NOMO-1 (cell line): ENCODE data around the gene WFIKKN1.

Experiments
- DNase-seq, 2 experiments: peaks; one replicate each; lab custom pipeline; 2025; ENCODE audit not compliant: unreplicated experiment in 2 of 2; lab: John Stamatoyannopoulos, UW

WFIKKN1 gene

GRCh38 chr16:672371-672770 is 41.6 kb downstream of the WFIKKN1 start:
- no peak for DNase-seq

GRCh38 chr16:672851-673250 is 42.1 kb downstream of the WFIKKN1 start:
- DNase-seq = no peak

DNA sequence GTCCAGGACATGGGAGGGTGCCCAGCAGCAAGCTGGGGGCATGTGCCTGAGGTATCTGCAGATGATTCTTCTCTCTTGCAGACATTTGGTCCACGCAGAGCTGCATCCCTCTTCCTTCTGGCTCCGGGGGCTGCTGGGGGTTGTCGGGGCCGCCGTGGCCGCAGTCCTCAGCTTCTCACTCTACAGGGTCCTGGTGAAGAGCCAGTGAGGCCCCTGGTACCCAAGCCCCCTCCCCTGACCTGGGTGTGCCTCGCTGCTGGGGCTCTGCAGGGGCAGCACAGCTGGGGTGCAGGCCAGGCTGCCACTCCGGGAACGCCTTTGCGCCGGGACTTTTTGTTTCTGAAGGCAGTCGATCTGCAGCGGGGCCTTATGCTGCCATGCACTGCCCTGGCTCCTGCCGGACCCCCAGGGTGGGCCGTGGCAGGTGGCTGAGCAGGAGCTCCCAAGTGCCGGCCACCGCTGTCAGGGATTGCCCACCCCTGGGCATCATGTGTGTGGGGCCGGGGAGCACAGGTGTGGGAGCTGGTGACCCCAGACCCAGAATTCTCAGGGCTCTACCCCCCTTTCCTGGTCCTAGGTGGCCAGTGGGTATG is 42.7 kb downstream of the WFIKKN1 start:
- no peak for DNase-seq

GRCh38 chr16:674214-674881 is 43.6 kb downstream of the WFIKKN1 start:
- DNase-seq = no peak

DNA sequence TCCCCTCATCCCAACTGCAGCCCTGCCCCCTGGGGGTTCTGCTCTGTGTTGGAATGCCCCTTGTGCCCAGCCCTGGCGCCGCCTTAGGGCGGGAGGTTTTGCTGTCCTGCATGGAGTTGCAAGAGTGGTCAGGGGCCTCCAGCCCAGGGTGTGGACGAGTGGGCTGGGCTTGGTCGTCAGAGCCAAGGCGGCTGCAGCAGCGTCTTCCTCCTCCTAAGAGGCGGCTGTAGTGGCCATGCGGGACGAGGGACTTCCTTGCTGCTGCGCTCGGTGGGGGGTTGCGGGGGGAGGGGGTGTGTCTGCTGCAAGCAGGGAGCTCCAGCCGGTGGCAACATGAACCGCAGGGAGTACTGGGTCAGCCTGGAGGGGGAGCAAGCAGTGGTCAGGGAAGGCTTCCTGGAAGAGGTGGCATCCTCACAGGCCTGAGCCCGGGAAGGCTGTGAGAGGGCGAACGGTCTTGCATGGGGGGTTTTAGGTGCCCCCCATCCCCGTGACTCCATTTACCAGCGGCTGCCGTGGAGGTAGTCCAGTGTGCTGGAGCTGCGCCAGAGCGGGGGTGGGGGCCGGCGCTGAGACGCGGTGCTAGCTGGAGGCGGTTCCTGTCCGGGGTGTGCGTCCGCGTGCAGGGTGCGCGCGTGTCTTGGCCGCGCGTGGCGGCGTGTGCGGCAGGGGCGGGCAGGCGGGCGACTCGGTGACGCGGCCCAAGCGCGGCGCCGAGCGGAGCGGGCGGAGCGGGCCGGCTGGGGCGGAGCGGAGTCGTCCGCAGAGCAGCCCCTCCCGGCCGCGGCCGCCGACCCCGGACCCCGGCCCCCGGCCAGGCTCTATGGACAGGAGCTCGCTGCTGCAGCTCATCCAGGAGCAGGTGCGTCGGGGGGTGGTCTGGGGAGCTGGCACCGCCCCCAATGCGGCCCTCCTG is 44.4 kb downstream of the WFIKKN1 start, which contains the start of gene RHBDL1:
RHBDL1 (plus strand) TSS at position 704 of the 916 bp plus-strand sequence; CDS start at position 824, 120 bp downstream.
- peak; percentile 19 to 27 for DNase-seq

GRCh38 chr16:675884-676564 is 45.2 kb downstream of the WFIKKN1 start:
- no peak for DNase-seq

DNA sequence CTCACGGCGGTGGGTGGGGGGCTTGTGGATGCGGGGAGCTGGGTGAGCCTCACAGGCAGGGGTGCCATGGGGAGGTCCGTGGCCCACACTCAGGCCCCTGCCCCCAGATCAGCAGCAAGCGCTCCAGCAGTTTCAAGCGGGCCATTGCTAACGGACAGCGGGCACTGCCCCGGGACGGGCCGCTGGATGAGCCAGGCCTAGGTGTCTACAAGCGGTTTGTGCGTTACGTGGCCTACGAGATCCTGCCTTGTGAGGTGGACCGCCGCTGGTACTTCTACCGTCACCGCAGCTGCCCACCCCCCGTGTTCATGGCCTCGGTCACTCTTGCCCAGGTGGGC is 45.7 kb downstream of the WFIKKN1 start:
- DNase-seq = no peak

- no peak for DNase-seq
These were observed 46.1 kb downstream of the WFIKKN1 start for GRCh38 chr16:676913-677312.

DNA sequence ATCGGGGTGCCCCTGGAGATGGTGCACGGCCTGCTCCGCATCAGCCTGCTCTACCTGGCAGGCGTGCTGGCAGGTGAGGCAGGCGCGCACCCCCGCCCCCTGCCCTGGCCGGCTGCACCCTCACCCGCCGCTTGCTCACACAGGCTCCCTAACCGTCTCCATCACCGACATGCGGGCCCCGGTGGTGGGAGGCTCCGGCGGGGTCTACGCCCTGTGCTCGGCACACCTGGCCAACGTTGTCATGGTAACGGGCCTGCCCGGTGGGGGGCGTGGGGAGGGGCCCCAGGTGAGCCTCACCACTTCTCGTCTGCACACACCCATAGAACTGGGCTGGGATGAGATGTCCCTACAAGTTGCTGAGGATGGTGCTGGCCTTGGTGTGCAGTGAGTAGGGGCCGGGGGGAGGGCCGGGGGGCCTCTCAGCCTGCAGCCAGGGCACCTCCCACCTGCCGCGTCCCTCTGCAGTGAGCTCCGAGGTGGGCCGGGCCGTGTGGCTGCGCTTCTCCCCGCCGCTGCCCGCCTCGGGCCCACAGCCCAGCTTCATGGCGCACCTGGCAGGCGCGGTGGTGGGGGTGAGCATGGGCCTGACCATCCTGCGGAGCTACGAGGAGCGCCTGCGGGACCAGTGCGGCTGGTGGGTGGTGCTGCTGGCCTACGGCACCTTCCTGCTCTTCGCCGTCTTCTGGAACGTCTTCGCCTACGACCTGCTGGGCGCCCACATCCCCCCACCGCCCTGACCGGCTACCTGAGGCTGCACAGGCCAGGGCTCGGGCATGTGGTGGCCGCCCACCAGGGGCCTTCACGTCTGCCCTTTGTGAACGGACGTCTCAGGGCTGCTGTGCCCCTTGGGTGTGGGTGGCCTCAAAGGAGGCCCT is 46.8 kb downstream of the WFIKKN1 start:
- no peak for DNase-seq

DNA sequence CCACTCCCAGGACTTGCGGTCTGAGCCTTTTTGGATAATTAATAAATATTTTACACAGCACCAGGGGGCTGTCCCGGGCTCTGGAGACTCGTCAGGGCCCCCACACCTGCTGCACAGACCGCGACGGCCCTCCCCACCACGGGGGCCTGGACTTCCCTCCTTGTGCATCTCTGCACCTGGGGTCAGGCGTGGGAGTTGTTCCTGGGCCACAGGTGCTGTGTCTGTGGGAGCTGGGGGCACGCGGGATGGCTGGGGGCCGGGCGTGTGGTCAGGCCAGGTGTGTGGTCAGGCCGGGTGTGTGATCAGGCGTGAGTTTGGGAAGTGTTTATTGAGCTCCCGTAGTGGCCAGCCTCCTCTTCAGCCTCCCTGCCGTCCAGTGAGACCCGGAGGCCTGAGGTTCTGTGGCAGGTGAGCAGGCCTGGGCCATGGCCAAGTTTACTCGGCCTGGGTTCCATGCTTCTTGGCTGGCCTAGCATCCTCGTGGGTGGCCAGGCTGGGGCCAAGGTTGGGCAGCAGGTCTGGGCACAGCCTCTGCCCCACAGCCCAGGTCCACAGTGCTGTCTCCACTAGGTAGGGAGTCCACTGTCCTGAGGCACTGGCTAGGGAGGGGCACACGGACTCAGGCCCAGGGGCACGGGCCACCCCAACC is 47.5 kb downstream of the WFIKKN1 start:
- DNase-seq = no peak

DNA sequence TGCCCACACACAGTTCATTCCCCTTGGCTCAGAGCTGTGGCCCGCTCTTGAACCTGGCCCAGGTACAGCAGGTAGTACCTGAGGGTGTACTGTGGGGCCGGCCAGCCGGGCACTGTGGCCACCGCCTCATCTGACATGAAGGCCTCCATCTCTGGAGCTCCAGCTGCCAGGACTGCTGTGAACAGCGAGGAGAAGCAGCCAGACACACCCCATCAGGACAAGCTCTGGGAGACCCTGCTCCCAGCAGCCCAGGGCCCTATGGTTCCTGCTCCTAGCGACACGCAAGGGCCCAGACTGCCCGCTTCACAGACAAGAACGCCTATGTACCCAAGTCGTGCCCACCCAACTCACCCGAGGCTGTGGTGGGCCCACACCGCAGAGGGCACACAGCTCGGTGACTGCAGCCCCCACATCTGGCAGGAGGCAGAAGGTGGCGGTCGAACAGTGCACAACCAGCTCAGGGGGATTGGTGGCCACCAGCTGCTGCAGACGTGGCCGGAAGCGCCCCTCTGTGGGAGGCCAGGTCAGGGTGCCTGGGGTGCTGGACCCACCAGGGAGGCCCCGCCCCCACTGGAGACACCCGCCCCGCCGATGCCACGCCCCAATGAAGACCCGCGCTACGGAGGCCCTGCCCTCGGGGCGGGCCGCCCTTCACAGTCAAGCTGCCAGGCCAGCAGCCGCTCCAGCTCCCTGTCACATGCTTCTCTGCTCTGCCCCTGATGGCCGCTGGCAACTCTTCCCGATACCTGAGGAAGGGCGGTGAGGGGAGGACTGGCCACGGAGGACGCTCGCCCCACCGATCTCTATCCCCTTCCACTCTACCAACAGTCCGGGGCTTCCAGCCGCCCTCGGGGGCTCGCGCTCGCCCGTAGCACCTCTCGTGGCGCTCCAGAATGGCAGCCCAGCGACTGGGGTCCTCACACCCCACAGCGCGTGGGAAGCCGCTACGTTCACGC is 48.4 kb downstream of the WFIKKN1 start:
- peak; percentile 32 to 44 for DNase-seq

DNA sequence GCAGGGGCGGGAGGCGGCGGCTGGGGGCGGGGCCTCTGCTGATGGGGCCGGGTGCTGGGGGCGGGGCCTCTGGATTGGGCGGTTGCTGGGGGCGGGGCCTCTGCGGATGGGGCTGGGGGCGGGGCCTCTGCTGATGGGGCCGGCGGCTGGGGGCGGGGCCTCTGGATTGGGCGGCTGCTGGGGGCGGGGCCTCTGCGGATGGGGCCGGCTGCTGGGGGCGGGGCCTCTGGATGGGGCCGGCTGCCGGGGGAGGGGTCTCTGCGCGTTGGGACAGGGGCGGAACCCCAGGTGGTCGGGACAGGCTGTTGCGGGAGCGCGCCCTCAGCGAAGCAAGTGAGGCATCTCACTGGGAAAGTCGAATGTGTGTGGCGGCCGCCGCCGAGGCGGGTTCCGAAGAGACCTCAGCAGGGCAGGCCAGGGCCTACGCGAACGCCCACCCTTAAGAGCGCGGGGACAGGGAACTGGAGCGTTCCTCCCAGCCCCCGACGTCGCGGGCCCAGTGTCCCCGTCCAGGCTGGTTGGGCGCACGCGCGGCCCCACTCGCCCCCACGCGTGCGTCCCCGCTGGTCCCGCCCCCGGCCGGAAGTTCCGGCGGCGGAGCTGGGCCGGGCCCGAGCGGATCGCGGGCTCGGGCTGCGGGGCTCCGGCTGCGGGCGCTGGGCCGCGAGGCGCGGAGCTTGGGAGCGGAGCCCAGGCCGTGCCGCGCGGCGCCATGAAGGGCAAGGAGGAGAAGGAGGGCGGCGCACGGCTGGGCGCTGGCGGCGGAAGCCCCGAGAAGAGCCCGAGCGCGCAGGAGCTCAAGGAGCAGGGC is 49.2 kb downstream of the WFIKKN1 start, which contains the start of gene STUB1:
STUB1 (plus strand) TSS at position 597 of the 811 bp plus-strand sequence; CDS start at position 713, 116 bp downstream.
- DNase-seq = peak; percentile 63 to 78

- DNase-seq = no peak
These were observed 49.8 kb downstream of the WFIKKN1 start for GRCh38 chr16:680625-680945.

DNA sequence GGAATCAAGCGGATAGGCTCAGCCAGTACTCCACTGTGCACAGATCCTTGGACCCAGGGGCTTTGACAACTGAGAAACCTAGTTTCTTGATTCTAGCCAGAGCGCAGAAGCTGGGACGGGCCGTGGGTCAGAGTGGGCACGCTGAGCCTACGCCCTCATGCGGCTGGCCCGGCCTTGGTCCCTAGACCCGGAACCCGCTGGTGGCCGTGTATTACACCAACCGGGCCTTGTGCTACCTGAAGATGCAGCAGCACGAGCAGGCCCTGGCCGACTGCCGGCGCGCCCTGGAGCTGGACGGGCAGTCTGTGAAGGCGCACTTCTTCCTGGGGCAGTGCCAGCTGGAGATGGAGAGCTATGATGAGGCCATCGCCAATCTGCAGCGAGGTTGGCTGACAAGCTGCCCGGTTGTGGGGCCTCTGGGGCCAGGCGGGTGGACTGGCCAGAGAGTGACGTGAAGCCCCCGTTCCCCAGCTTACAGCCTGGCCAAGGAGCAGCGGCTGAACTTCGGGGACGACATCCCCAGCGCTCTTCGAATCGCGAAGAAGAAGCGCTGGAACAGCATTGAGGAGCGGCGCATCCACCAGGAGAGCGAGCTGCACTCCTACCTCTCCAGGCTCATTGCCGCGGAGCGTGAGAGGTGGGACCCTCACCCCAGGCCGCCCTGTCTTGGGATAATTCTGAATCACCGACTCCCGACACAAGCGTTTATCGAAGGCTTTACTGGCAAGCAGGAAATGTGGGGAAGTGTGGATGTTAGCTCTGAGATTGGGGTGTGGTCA is 50.4 kb downstream of the WFIKKN1 start:
- DNase-seq = peak; percentile 17 to 47

GRCh38 chr16:681746-682427 is 51.1 kb downstream of the WFIKKN1 start:
- no peak for DNase-seq
